Ishikawa (cell line): ENCODE data around the gene GLYATL1B.
"Not testable (repeated sequence)": the region's sequence is repeated elsewhere in the genome, so short reads cannot be mapped to it uniquely, and the experiment has no call there.

Source experiments
- CEBPB ChIP-seq: IDR thresholded peaks from 2 replicates; pipeline ENCODE4 v1.6.1; 2012
- CREB1 ChIP-seq: IDR thresholded peaks from 2 replicates; pipeline ENCODE4 v1.6.1; 2012; ENCODE audit warnings: low read depth
- EGR1 ChIP-seq: IDR thresholded peaks from 2 replicates; pipeline ENCODE4 v1.6.1; 2012
- EP300 ChIP-seq: IDR thresholded peaks from 2 replicates; pipeline ENCODE4 v1.6.1; 2012; ENCODE audit warnings: borderline replicate concordance
- FOXM1 ChIP-seq: IDR thresholded peaks from 2 replicates; pipeline ENCODE4 v1.6.1; 2012; ENCODE audit warnings: low read depth, borderline replicate concordance
- NFIC ChIP-seq: IDR thresholded peaks from 2 replicates; pipeline ENCODE4 v1.6.1; 2012
- RAD21 ChIP-seq: IDR thresholded peaks from 2 replicates; pipeline ENCODE4 v1.6.1; 2012; ENCODE audit warnings: low read depth
- REST ChIP-seq: IDR thresholded peaks from 2 replicates; pipeline ENCODE4 v1.6.1; 2012; ENCODE audit warnings: low read depth, mild to moderate bottlenecking
- TAF1 ChIP-seq: IDR thresholded peaks from 2 replicates; pipeline ENCODE4 v1.6.1; 2012; ENCODE audit warnings: low read depth, mild to moderate bottlenecking
- TCF12 ChIP-seq: IDR thresholded peaks from 2 replicates; pipeline ENCODE4 v1.6.1; 2012; ENCODE audit warnings: low read depth
- TEAD4 ChIP-seq: IDR thresholded peaks from 2 replicates; pipeline ENCODE4 v1.6.1; 2012
- USF1 ChIP-seq: IDR thresholded peaks from 2 replicates; pipeline ENCODE4 v1.6.1; 2012
- YY1 ChIP-seq: IDR thresholded peaks from 2 replicates; pipeline ENCODE4 v1.6.1; 2012; ENCODE audit warnings: low read depth
- ZBTB7A ChIP-seq: IDR thresholded peaks from 2 replicates; pipeline ENCODE4 v1.6.1; 2012; ENCODE audit warnings: low read depth

Gene GLYATL1B

GRCh38 chr11:59086007-59086406 lies at the start of gene GLYATL1B:
TSS of gene GLYATL1B (plus strand) at chr11:59086307. CDS start at chr11:59086307, 0 bp downstream.
- not testable (repeated sequence) for TF ChIP-seq ZBTB7A, FOXM1, EGR1

- TF ChIP-seq TAF1 = no peak
These were observed 45.5 kb upstream of the GLYATL1B start for GRCh38 chr11:59040607-59041006.

- TF ChIP-seq RAD21 (peak; percentile 27; the same call in 1 of the 2 replicates), TCF12 (no peak)
These were observed 32.7 kb upstream of the GLYATL1B start for GRCh38 chr11:59053387-59053786.

- TF ChIP-seq TEAD4 (0 out of 2 replicates have a peak, but pooled peaks have one; percentile 25), RAD21 (peak; percentile 84)
These were observed 27.7 kb upstream of the GLYATL1B start for GRCh38 chr11:59058120-59059033.

GRCh38 chr11:59062602-59063529 lies 23.2 kb upstream of the GLYATL1B start:
- TF ChIP-seq EP300 (no peak), ZBTB7A (no peak), RAD21 (no peak), NFIC (no peak), TEAD4 (no peak), TAF1 (no peak), CREB1 (no peak), USF1 (no peak), CEBPB (no peak), YY1 (no peak), REST (no peak)

- TF ChIP-seq FOXM1 (no peak), CEBPB (no peak), TCF12 (no peak), EGR1 (no peak), EP300 (no peak)
These were observed 17.0 kb upstream of the GLYATL1B start for GRCh38 chr11:59069087-59069486.

GRCh38 chr11:59076876-59077571 lies 9.1 kb upstream of the GLYATL1B start:
- TF ChIP-seq EGR1 = no peak
- no peak for TF ChIP-seq EP300

GRCh38 chr11:59078435-59078834 lies 7.7 kb upstream of the GLYATL1B start:
- TF ChIP-seq ZBTB7A (no peak), CEBPB (no peak), YY1 (no peak), NFIC (no peak), RAD21 (no peak), EP300 (no peak), USF1 (no peak), TEAD4 (no peak)
